ES-I3 (cell line): ENCODE results near the gene DOK4.

Source experiments
- H3K36me3 ChIP-seq: 2 replicates; pipeline ENCODE4 v1.6.1; 2013; ENCODE audit warnings: mild to moderate bottlenecking, low read length, control low read depth, moderate library complexity; ENCODE audit not compliant: insufficient read depth
- H3K4me1 ChIP-seq: 2 replicates; pipeline ENCODE4 v1.6.1; 2013; ENCODE audit warnings: mild to moderate bottlenecking, control low read depth, low read length; ENCODE audit not compliant: insufficient read depth
- H3K9ac ChIP-seq: 2 replicates; pipeline ENCODE4 v1.6.1; 2013; ENCODE audit warnings: low read depth, mild to moderate bottlenecking, low read length, moderate library complexity
- H3K9me3 ChIP-seq: 2 replicates; pipeline ENCODE4 v1.6.1; 2013; ENCODE audit warnings: mild to moderate bottlenecking, low read length, moderate library complexity; ENCODE audit not compliant: control insufficient read depth, insufficient read depth

Gene DOK4

DNA sequence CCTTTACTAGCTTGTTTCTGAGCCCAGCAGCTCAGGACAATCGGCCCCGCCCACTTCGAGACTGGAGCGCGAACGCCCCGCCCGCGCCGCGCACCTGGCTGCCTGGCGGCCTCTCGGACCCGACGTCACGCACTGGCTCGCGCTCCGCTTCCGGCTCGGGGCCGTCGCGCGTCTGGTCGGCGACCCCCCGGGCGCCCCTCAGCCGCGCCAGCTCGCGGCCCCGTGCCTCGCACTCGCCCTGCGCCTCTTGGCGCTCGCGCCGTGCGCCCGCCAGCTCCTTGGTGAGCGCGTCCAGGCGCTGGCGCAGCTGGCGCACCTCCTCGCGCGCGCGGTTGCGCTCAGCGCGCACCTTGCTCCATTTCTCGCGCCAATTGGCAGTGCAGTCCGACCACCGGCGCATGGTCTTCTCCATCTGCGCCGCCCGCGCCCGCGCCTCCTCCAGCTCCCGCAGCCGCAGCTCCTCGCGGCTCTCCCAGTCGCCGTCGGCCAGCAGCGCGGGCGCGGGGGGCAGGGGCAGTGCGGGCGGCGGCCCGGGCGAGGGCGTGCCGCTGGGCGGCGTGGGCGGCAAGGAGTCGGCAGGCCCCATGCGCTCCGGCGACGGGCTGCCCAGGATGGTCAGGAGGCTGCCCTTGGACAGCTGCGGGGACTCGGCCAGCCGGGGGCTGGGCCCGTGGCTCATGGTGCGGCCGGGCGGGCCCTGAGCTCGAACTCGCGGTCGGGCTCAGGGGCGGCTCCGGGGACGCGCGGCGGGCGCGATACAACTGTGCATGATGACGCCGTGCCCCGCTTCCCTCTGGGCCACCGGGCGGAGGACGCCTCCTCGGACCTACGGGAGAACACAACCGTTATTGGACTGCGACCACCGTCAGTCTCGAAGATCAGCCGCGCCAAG is 42.5 kb upstream of the DOK4 start:
- Histone ChIP-seq H3K9ac (peak overlapping the region; percentile 82), H3K36me3 (no peaks in the 10 kb centered on the region), H3K9me3 (no peaks in the 10 kb centered on the region), H3K4me1 (peaks cover 46% of the 10 kb centered on the region)

DNA sequence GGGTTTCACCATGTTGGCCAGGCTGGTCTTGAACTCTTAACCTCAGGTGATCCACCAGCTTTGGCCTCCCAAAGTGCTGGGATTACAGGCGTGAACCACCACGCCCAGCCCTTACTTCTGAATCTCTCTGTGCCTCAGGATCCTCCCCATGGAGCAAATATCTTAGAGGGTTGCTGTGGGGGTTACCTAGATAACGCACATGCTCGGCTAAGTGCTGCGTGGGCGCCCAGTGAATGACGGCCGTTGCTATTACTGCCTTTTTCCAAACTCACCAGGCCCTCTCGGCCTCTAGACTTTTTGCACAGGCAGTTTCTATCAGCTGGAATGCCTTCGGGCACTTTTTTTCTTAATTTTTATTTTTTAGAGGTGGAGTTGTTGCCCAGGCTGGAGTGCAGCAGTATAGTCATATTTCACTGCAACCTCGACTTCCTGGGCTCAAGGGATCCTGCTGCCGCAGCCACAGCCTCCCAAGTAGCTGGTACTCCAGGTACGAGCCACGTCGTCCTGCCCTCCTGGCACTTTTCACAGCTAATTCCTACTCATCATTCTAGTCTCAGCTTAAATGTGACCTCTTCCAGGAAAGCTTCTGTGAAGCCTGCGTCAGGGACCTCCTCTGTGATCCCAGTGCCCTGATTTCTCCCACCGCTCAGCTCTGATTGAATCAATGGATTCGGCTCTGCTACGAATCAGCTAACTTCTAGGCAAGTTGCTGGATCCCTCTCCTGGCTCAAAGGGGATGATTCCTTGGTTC is 41.5 kb upstream of the DOK4 start:
- Histone ChIP-seq H3K4me1 (peaks cover 38% of the 10 kb centered on the region), H3K9me3 (no peaks in the 10 kb centered on the region), H3K36me3 (no peaks in the 10 kb centered on the region), H3K9ac (peak overlapping the region; percentile 82; the same call in 1 of the 2 replicates)

DNA sequence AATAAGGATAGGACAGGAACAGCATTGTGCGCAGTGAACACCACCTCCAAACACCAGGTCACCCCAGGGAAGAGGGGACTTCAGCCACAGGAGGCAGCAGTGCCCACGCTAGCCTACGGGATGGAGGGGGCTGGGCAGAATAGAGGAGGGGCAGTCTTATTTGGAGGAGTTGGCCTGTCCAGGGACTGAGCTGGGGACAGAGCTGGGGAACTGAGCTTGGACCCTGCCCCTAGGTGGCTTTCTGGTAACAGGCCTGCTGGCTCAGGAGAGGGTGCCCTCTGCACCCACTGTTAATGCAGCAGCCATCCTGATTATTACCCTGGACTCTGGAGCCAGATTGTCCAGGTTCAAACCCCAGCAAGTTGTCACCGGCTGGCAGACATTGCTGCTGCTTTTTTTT is 40.7 kb upstream of the DOK4 start:
- no peaks in the 10 kb centered on the region for H3K36me3 ChIP-seq
- H3K9ac ChIP-seq, result no peak overlapping the region
- peaks cover 32% of the 10 kb centered on the region for H3K4me1 ChIP-seq
- H3K9me3 ChIP-seq, result no peaks in the 10 kb centered on the region

DNA sequence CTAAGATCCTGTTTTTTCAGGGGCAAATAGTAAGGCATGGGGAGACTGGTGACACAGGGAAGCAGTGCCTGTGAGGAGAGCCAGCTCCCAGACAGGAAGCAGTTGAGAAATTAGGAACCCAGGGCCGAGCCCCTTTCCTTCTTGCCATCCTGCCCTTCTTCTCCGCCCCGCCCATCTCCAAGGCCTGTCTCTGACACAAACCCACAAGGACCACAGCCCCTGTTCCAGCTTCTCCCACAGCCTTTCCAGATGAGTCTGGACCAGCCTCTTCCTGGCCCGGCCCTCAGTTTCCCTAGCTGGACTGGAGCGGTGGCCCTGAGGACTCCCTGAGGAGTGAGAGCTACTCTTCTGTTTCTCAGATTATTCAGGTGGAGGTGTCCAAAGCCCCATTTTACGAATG is 40.2 kb upstream of the DOK4 start:
- no peaks in the 10 kb centered on the region for H3K36me3 ChIP-seq
- no peak overlapping the region for H3K9ac ChIP-seq
- no peaks in the 10 kb centered on the region for H3K9me3 ChIP-seq
- peaks cover 26% of the 10 kb centered on the region for H3K4me1 ChIP-seq

DNA sequence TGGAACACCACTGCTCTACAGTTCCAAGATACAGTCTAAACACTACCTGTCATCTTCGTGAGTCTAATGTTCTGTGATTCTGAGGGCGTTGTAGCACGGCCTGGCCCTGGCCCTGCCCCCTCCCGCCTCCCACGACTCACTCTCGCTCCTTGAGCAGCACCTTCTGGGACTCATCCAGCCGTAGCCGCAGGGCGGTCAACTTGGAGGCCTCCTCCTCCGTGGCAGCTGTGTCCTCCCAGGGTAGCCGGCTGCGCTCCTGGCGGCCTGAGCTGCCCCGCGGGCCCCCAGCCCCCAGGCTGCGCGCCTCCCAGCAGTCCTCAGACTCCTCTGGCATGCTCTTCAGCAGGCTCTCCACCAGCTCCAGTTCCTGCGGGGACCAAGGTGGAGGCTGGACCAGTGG is 39.5 kb upstream of the DOK4 start:
- H3K9ac ChIP-seq, result no peak overlapping the region
- H3K9me3 ChIP-seq, result no peaks in the 10 kb centered on the region
- no peaks in the 10 kb centered on the region for H3K36me3 ChIP-seq
- H3K4me1 ChIP-seq, result peaks cover 19% of the 10 kb centered on the region

DNA sequence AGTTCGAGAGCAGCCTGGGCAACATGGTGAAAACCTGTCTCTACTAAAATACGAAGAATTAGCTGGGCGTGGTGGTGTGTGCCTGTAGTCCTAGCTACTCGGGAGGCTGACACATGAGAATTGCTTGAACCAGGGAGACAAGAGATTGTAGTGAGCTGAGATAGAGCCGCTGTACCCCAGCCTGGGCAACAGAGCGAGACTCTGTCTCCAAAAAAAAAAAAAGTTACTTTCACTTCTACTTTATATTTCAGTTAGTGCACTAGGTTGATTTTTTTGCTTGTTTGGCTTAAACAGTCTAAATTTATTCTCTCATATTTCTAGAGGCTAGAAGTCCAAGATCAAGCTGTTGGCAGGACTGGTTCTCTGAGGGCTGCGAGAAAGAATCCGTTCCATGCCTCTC is 36.7 kb upstream of the DOK4 start:
- Histone ChIP-seq H3K9me3 (no peaks in the 10 kb centered on the region), H3K36me3 (no peaks in the 10 kb centered on the region), H3K9ac (no peak overlapping the region), H3K4me1 (peaks cover 5% of the 10 kb centered on the region)

DNA sequence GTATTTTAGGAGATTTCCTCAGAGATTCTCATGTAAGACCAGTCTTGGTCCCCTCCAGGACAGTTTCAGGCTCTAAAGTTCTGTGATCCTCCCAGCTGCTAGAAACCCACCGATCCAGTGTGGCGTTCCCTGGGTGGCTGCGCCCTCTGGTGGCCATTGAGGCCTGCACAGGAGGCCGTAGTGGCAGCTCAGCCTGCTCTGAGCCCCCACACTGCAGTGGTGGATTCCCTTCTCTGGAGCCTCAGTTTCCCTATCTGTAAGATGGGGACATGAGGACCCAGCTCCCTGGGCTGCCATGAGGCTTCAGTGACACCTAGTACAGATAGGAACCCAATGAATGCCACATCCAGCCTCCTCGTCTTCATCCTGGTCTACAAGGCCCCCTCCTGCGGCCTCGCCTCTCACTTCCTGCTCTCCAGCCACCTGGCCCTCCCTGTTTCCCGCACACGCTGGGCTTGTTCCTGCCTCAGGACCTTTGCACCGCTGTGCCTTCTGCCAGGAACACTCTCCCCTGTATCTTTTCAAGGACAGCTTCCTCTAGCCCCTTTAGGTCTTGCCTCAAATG is 33.6 kb upstream of the DOK4 start:
- no peak overlapping the region for H3K9ac ChIP-seq
- H3K36me3 ChIP-seq, result no peaks in the 10 kb centered on the region
- H3K4me1 ChIP-seq, result no peaks in the 10 kb centered on the region
- no peaks in the 10 kb centered on the region for H3K9me3 ChIP-seq

DNA sequence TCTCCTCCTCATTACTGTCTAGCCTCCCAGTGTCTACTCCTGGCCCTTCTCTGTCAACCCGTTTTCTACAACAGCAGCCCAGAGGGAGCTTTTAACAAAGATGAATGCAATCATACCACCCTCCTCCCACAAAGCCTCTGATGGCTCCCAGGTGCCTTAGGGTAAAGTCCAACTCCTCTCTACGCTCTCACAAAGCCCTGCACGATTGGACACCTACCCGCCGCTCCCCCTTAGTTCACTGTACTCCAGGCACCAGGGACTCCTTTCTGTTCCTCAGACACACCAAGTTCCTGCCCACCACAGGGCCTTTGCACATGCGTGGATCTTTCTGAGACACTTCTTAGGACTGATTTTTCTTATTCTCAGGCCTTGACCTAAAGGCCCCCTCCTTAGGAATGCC is 32.6 kb upstream of the DOK4 start:
- no peak overlapping the region for H3K9ac ChIP-seq
- no peaks in the 10 kb centered on the region for H3K9me3 ChIP-seq
- H3K36me3 ChIP-seq, result no peaks in the 10 kb centered on the region
- H3K4me1 ChIP-seq, result no peaks in the 10 kb centered on the region

DNA sequence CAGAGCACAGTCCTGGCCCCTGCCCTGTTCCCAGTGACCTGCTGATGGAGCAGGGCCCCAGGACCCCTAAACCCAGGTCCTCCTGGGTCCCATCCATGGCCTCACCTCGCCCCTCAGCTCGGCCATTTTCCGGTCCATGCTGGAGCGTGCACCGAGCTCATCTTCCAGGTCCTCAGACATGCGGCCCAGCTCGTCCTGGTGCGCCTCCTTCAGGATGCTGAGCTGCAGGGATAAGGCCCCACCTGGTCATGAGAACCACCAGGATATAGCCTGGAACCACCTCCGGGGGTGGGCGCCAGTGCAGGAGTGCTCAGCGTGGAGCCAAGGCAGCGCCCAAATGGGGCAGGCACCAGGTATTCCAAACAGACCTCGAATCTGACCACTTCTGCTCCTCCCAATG is 32.2 kb upstream of the DOK4 start:
- Histone ChIP-seq H3K36me3 (no peaks in the 10 kb centered on the region), H3K4me1 (peaks cover 2% of the 10 kb centered on the region; the same call in 1 of the 2 replicates), H3K9me3 (no peaks in the 10 kb centered on the region), H3K9ac (no peak overlapping the region)

DNA sequence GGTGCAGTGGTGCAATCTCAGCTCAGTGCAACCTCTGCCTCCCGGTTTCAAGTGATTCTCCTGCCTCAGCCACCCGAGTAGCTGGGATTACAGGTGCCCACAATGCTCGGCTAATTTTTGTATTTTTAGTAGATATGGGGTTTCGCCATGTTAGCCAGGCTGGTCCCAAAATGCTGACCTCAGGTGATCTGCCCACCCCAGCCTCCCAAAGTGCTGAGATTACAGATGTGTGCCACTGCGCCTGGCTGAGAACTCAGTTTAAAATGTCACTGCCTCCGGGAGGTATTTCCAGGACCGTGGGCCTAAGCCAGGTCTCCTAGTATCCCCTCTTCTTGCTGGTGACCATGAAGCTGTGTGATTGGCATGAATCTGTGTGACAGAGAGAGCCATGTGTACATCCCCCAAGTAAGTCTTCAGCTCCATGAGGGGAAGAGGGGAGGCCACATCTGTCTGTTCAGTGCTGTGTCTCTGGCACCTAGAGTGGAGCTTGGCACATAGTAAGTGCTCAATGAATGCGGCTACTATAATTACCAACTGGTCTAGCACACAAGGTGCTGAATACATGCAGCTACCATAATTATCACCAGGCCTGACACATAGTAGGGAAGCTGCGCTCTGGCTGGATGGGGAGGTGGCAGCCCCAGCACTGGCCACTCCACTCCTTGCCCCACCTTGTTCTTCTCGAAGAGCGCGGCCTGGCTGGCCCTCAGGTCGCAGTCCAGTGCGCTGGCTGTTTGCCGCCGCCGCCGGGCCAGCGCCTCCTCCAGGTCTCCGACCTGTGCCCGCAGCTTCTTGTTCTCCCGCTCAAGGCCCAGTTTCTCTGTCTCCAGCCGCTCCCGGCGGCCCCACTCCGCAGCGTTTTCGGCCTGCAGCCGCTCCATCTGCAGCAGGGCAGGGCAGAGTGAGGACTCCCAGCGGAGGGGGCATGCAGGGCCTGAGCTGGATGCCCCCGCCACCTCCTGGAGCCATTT is 31.4 kb upstream of the DOK4 start:
- Histone ChIP-seq H3K36me3 (no peaks in the 10 kb centered on the region), H3K4me1 (peaks cover 8% of the 10 kb centered on the region; the same call in 1 of the 2 replicates), H3K9me3 (no peaks in the 10 kb centered on the region), H3K9ac (no peak overlapping the region)

DNA sequence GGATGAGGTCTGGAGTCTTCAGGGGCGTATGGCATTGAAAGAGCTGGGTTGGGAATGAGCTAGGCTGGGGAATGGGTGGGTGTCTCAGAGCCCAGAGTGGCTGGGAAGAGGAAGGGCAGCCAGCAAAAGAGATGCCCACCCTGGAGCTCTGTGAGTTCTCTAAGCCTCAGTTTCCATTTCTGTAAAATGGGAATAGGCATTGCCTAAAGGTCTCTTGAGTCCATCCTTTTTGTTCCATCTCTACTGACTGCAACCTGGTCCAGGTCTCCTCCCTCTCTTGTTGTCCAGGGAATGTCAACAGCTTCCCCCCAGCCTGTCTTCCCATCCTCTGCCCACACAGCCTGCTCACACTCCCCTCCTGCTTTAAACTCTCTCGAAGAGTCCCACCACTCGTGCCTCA is 30.5 kb upstream of the DOK4 start:
- Histone ChIP-seq H3K4me1 (peaks cover 8% of the 10 kb centered on the region; the same call in 1 of the 2 replicates), H3K9me3 (no peaks in the 10 kb centered on the region), H3K9ac (no peak overlapping the region), H3K36me3 (no peaks in the 10 kb centered on the region)

DNA sequence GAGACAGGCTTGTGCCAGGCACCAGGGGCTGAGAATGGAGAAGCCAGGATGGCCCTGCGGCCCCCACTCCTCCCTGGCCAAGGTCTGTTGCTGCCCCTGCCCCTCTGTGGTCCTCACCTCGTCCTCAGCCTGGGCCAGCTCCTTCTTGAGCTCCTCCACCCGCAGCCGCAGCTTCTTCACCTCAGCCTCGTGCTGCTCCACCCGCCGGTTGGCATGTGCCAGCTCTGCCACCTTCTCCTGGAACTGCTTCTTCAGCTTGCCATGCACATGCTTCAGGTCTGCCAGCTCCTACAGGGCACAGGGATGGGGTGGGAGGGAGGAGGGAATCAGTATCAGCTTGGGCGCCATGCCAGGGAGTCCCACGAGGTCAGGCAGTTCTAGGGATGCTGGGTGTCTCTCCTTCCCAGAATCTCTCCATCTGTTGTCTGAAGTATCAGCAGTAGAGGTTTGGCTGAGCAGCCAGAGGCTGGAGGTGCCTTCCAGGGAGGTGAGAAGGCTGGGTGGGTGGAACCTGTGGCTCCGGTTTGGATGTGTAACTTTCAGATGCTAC is 30.0 kb upstream of the DOK4 start:
- Histone ChIP-seq H3K9me3 (no peaks in the 10 kb centered on the region), H3K4me1 (peaks cover 8% of the 10 kb centered on the region; the same call in 1 of the 2 replicates), H3K9ac (no peak overlapping the region), H3K36me3 (no peaks in the 10 kb centered on the region)

DNA sequence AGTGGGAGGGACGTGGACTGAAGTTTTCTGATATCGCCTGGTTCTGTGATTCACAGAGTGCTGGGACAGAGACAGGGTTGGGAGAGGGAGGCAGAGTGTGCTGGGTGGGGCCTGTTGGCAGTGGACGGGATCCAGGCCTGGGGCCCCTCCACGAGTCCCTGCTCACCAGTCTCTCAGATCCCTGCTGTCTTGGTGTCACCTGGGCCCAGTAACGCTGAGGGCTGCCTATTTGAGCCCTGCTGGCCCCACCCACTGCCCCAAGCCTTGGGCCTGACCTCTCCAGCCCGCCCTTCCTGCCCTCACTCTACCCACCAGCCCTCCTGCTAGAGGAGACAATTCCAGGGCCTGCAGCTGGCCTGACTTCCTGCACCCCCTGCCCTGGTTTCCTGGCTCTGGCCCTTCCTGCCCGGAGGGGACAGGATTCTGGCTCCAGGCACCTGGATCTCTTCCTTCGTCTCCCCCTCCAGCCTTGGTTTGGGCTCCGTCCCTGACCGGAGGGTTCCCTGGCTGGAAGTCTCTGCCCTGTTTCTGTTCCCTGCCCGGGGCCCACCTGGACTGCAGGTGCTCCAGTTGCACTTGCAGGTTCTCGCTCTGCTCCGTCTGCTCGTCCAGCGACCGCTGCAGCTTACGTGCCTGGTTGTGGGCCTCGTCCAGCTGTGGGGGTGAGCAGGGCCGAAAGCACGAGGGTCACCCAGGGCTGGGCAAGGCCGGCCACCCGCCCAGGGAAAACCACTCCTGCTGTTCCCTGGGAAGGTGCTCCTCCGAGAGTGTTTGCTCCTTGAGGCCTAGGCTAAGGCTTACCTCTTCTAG is 28.7 kb upstream of the DOK4 start:
- peaks cover 8% of the 10 kb centered on the region; the same call in 1 of the 2 replicates for H3K4me1 ChIP-seq
- no peak overlapping the region for H3K9ac ChIP-seq
- no peaks in the 10 kb centered on the region for H3K36me3 ChIP-seq
- no peaks in the 10 kb centered on the region for H3K9me3 ChIP-seq
